Neural cell (in vitro differentiated cells): Measurements from ENCODE around the gene TRPM8. TPM values are rescaled to one million over a fixed set of nuclear protein-coding genes. Genes with fewer than 3 reads are reported as not detected.

Experiments
- H2AFZ ChIP-seq: fragments of 200-600, 300-800 bp; sonication (generic), shearing (Covaris generic); 2 replicates; pipeline ENCODE4 v1.6.0; 2014; ENCODE audit warnings: low read depth, mild to moderate bottlenecking, antibody characterized with exemption, low read length, moderate library complexity
- H3F3A ChIP-seq: fragments of 200-600 bp; shearing (Covaris generic); 2 replicates; pipeline ENCODE4 v1.6.1; 2016; ENCODE audit warnings: mild to moderate bottlenecking, moderate library complexity, mixed read lengths, antibody characterized with exemption, low read length; ENCODE audit not compliant: insufficient read depth, poor library complexity, severe bottlenecking
- H3K27ac ChIP-seq: fragments of 200-600, 300-800 bp; sonication (generic), shearing (Covaris generic); 2 replicates; pipeline ENCODE4 v1.5.1; 2014; ENCODE audit warnings: mild to moderate bottlenecking, low read length, moderate library complexity
- H3K27me3 ChIP-seq: fragments of 300-800, 200-600 bp; sonication (generic), shearing (Covaris generic); 2 replicates; pipeline ENCODE4 v1.6.0; 2014; ENCODE audit warnings: mild to moderate bottlenecking, low read depth, low read length, moderate library complexity; ENCODE audit not compliant: insufficient read depth
- H3K36me3 ChIP-seq: fragments of 300-800, 200-600 bp; sonication (generic), shearing (Covaris generic); 2 replicates; pipeline ENCODE4 v1.5.1; 2014; ENCODE audit warnings: mild to moderate bottlenecking, antibody characterized with exemption, low read length, moderate library complexity; ENCODE audit not compliant: insufficient read depth
- H3K4me2 ChIP-seq: fragments of 300-800, 200-600 bp; sonication (generic), shearing (Covaris generic); 2 replicates; pipeline ENCODE4 v1.6.0; 2014; ENCODE audit warnings: mild to moderate bottlenecking, low read length
- H3K4me3 ChIP-seq: fragments of 300-800, 200-600 bp; sonication (generic), shearing (Covaris generic); 2 replicates; pipeline ENCODE4 v1.5.1; 2014; ENCODE audit warnings: mild to moderate bottlenecking, low read length, moderate library complexity
- H3K79me2 ChIP-seq: fragments of 200-600 bp; shearing (Covaris generic); replicated peaks from 2 replicates; pipeline ENCODE4 v1.6.0; 2014; ENCODE audit warnings: mild to moderate bottlenecking, low read length, moderate library complexity; ENCODE audit not compliant: insufficient read depth
- H3K9ac ChIP-seq: fragments of 300-800, 200-600 bp; sonication (generic), shearing (Covaris generic); 2 replicates; pipeline ENCODE4 v1.6.1; 2016; ENCODE audit warnings: mild to moderate bottlenecking, low read length, mixed read lengths
- H3K9me2 ChIP-seq: fragments of 200-600 bp; shearing (Covaris generic); 2 replicates; pipeline ENCODE4 v1.6.1; 2016; ENCODE audit warnings: mild to moderate bottlenecking, low read length, mixed read lengths; ENCODE audit not compliant: insufficient read depth
- H3K9me3 ChIP-seq: fragments of 200-600, 300-800 bp; sonication (generic), shearing (Covaris generic); 2 replicates; pipeline ENCODE4 v1.6.1; 2016; ENCODE audit warnings: mild to moderate bottlenecking, mixed run types, low read length, moderate library complexity, mixed read lengths
- H4K20me1 ChIP-seq: fragments of 200-600 bp; shearing (Covaris generic); 2 replicates; pipeline ENCODE4 v1.6.1; 2016; ENCODE audit warnings: mild to moderate bottlenecking, mixed run types; ENCODE audit not compliant: insufficient read depth
- CTCF ChIP-seq: fragments of 450-650 bp; IDR thresholded peaks from 2 replicates; pipeline ENCODE4 v1.5.1; 2014; ENCODE audit warnings: antibody characterized with exemption, mild to moderate bottlenecking, moderate library complexity; ENCODE audit not compliant: poor library complexity, severe bottlenecking
- EZH2 ChIP-seq: fragments of 200-600, 300-800 bp; shearing (Covaris generic), sonication (generic); IDR thresholded peaks from 2 replicates; pipeline ENCODE4 v1.6.1; 2014; ENCODE audit warnings: antibody characterized with exemption, low read length, borderline replicate concordance, mild to moderate bottlenecking; ENCODE audit not compliant: insufficient read depth, poor library complexity, severe bottlenecking
- MXI1 ChIP-seq: fragments of 450-650 bp; conservative IDR thresholded peaks from 2 replicates; pipeline ENCODE4 v1.6.1; 2014; ENCODE audit warnings: antibody characterized with exemption, mild to moderate bottlenecking; ENCODE audit not compliant: poor library complexity, severe bottlenecking
- POLR2AphosphoS5 ChIP-seq: IDR thresholded peaks from 2 replicates; pipeline ENCODE4 v1.6.1; 2012
- RAD21 ChIP-seq: fragments of 450-650 bp; conservative IDR thresholded peaks from 2 replicates; pipeline ENCODE4 v1.6.1; 2014; ENCODE audit warnings: antibody characterized with exemption, mild to moderate bottlenecking, moderate library complexity
- REST ChIP-seq: IDR thresholded peaks from 2 replicates; pipeline ENCODE4 v1.6.1; 2012; ENCODE audit warnings: borderline replicate concordance
- SMC3 ChIP-seq: fragments of 450-650 bp; conservative IDR thresholded peaks from 2 replicates; pipeline ENCODE4 v1.6.1; 2014; ENCODE audit warnings: antibody characterized with exemption, mild to moderate bottlenecking, moderate library complexity; ENCODE audit not compliant: poor library complexity
- TAF1 ChIP-seq: IDR thresholded peaks from 2 replicates; pipeline ENCODE4 v1.6.1; 2012; ENCODE audit warnings: low read depth
- polyA plus RNA-seq: library from polyadenylated mRNA; depleted of rRNA; stranded (reverse); fragments of >200 nt; gene quantifications from 2 replicates; pipeline ENCODE4 v1.2.3, GENCODE V29; 2014

Gene TRPM8
- polyA plus RNA-seq, 1 donor from 2014 or later, result not detected

DNA sequence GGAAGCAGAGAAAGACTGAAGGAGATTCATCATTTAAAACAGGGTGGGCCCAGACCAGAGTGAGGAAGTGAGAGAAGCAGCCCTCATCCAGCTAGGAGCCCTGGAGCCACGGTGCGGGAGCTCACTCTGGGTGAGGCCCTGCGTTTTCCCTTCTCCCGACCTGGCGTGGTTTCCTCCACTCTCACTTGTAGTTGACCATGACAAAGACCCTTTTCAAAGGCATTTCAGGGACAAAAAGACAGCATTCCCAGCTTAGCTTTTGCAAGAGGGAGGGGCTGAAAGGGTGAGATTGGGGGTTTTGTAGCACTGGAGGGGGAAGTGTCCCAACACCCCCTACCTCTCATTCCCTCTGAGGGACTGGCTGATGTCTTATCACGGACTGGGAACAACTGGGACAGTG, 56.6 kb downstream of the TRPM8 start:
- Histone ChIP-seq H3K4me2 (no peak overlapping the region), H3K36me3 (no peaks in the 10 kb centered on the region), H3K9me3 (no peaks in the 10 kb centered on the region), H3K9ac (no peak overlapping the region), H3K27ac (no peak overlapping the region), H3K79me2 (no peaks in the 10 kb centered on the region), H4K20me1 (no peaks in the 10 kb centered on the region), H3F3A (no peaks in the 10 kb centered on the region), H3K9me2 (no peaks in the 10 kb centered on the region), H3K27me3 (no peaks in the 10 kb centered on the region), H2AFZ (no peak overlapping the region), H3K4me3 (no peak overlapping the region)
- TF ChIP-seq REST (no peak), POLR2AphosphoS5 (no peak), MXI1 (no peak), TAF1 (no peak), SMC3 (no peak), RAD21 (no peak), EZH2 (no peak), CTCF (no peak)

DNA sequence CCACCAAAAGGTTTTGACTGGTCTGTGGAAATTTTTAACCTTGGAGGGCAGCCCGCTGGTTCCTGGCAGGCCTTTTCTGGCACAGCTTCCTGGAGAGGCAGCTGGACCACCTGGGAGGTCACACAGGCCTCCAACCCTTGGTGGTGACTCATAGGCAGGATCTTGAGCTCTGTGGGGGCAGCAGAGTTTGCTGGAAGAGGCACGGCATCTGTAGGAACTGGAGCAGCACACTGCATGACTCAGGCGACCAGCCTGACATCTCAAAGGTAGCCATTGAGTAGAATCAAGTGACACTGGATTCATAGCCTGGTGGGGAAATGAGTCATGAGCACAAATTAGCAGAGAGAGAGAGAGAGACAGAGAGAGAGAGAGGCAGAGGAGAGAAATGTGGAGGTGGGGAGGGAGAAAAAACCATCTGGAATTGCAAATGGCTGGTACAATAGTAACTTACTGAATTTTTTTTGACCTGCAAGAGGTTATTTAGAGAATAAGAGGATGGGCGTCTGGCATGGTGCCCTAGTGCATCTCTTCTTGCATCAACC, 57.4 kb downstream of the TRPM8 start:
- H3K27me3 ChIP-seq, result no peaks in the 10 kb centered on the region
- H3K27ac ChIP-seq, result no peak overlapping the region
- no peak overlapping the region for H2AFZ ChIP-seq
- H3K4me3 ChIP-seq, result no peak overlapping the region
- no peak overlapping the region for H3K9ac ChIP-seq
- no peaks in the 10 kb centered on the region for H3K79me2 ChIP-seq
- H3K4me2 ChIP-seq, result no peak overlapping the region
- no peaks in the 10 kb centered on the region for H3F3A ChIP-seq
- no peak for TF ChIP-seq CTCF
- no peaks in the 10 kb centered on the region for H3K9me2 ChIP-seq
- no peaks in the 10 kb centered on the region for H3K36me3 ChIP-seq
- H4K20me1 ChIP-seq, result no peaks in the 10 kb centered on the region
- H3K9me3 ChIP-seq, result no peaks in the 10 kb centered on the region
